Sciatic nerve (tissue), 2 donors: Measurements from ENCODE around the gene DCC. TPM values are rescaled to one million over a fixed set of nuclear protein-coding genes. Genes with fewer than 3 reads are reported as not detected.

Experiments
- ATAC-seq: fragments of 200-7000 bp; cut with Tn5 transposase; one replicate; pipeline ENCODE4 v1.9.1; 2020; ENCODE audit warnings: mild to moderate bottlenecking, moderate library complexity
- DNase-seq: peaks from one replicate; pipeline ENCODE4 v3.0.0-alpha.2; 2020; ENCODE audit warnings: low spot score
- intact Hi-C: fragments of 100-400 bp; cut with DNase I; formaldehyde crosslinking; loops from one replicate; pipeline ENCODE4 v1.14.2; 2022
- total RNA-seq: library from RNA; stranded (reverse); fragmentation: NEBNext Ultra II Directional; extraction: Animal tissue kit (Norgen Biotek cat#: 25700); gene quantifications from one replicate; pipeline ENCODE4 v1.2.1, GENCODE V29; 2021
- donor health status: DM: no; HTN: no; CAD: no.
- donor health status: DM: no; HTN: no; CAD: no.

Gene DCC
- total RNA-seq, 1 donor from 2014 or later: not detected

DNA sequence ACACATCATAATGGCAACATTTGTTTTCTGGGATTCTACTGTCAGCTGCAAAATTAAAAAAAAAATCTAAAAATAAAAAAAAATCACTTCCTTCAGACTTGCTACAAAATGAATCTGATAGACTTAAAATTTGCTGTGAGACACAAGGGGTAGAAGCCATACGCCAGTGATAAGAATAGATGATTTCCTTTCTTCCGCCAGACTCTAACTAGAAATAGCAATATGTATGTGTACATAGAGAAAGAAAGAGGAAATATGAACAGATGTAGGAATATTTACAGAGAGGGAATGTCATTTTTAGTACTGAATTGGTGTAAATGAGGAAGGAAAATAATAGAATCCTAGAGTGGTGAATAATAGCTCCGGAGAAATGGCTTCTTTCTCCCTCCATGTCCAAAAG, 574.2 kb downstream of the DCC start:
- ATAC-seq (no peak), DNase-seq (no peak)
- intact Hi-C loops: no loop called here

DNA sequence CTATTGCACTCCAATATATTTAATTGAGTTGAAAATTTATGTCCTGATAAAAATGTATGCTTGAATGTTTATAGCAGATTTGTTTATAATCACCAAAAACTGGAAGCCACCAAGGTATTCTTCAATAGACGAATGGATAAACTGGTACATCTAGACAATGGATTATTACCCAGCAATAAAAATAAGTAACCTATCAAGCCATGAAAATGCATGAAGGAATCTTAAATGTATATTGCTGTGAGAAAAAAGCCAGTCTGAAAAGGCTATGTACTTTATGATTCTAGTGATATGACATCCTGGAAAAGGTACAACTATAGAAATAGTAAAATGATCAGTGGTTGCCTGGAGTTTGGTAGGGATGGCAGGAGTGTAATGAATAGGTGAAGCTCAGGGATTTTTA, 580.7 kb downstream of the DCC start:
- intact Hi-C loops: no loop called here
- ATAC-seq (no peak), DNase-seq (no peak)

DNA sequence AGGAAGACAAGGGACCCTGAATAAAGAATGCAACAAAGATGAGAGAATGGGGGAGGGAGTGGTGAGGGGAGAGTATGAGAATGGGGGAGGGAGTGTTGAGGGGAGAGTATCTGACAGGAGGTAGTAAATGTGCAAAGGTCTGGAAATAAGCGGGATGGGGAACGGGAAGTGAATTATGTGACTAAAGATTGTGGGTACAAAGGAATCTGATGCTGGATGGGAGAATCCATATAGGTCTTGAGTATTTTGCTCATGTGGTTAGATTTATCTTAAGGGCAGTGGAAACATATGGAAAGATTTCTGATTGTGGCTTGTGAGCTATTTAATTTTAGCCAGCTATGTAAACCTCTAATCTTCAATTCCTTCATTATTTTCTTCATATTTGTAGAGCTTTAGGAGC, 593.4 kb downstream of the DCC start:
- DNase-seq (no peak), ATAC-seq (no peak)
- intact Hi-C loops: no loop called here

DNA sequence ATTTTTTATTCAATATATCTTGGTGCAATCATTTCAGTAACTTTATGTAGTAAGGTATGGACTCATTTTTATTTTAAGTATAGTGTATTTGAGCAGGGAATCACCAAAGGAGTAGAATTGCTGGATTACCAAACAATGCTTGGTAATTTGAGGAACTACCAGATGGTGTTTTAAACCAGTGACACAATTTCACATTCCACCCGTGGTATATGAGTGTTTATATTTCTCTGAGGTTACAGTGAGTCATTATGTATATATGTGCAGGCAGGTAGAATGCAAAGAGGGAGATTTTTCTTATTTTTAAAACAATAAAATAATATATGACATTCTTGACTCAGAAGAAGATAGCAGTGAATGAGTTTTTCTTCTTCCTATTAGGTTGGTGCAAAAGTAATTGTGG, 596.9 kb downstream of the DCC start:
- intact Hi-C loops: no loop called here
- no peak for DNase-seq
- ATAC-seq: no peak

DNA sequence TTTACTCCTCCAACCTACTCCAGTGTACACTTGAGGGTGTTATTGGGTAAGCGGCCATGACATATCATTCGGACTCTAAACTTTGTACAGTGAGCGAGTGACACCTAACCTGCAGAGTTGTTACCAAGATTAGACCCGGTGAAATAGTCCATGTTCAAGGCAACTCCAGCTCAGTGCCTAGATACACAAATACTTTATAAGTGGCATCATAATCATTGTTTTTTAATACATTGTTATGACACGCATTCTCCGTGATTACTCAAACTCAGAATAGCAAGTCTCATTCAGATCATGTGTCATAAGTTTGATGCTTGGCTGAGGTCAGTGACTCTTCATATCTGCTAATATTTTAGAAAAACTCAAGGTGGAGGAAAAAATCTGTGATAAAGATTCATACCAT, 597.8 kb downstream of the DCC start:
- intact Hi-C loops: no loop called here
- ATAC-seq: no peak
- no peak for DNase-seq

DNA sequence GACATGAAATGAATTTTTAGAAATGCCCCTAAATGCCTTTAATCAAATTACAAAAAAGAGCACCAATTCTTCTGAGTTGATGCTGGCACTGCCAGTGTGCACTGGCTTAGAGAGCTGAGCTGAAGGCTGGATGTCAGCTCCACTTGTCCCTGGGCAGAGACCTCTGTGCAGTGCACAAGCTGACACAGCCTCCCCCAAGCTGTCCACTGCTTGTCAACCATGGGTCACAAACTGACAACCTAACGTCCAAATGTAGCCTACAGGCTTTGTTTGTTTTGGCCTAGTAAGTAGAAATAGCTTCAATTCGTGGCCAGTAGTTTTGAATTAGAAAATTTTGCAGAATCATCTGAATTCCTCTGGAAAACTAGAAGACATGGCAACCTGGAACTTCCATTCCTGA, 605.6 kb downstream of the DCC start:
- intact Hi-C loops: no loop called here
- no peak for DNase-seq
- no peak for ATAC-seq

DNA sequence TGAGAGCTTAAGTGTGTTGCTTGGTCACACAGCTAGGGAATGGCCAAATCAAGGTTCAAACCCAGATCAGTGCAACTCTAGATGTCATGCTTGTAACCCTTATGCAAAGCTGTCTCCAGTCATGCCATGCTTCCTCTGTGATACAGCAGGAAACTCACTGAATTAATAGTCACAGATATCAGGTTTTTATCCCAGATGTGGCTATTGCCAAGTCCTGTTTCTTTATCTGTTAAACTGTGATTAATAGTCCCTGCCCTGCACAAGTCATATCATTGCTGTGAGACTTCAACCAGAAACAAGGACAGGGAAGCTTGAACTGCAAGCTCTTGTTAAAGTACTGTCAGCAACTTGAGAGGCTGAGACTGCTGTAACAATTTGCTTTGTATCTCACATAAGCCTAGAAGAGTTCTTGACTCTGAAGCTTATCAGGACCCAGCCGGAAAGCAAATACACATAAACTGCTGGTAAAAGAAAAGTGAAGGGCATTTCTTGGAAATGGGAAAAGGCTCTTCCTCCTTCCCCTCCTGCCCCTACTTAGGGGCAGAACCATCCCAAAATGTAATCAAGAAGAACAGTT, 609.0 kb downstream of the DCC start:
- ATAC-seq (no peak), DNase-seq (no peak)
- intact Hi-C loops: no loop called here

DNA sequence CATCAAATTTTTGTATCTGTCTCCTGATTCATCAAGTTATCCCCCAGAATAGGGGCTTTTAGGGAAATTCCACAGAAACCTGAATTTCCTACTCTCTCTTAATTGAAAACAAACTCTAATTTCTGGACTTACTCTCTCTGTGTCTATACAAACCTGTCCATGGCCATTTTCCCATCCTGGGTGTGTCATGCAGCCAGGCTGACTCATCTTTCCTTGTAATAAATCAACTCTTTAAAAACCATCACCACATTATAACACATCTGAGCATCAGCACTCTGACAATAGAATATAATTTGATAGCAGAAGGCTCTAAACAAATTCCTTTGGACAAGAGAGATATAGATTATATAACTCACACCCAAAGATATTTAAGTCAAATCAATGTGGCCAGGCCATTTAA, 610.2 kb downstream of the DCC start:
- intact Hi-C loops: no loop called here
- ATAC-seq (no peak), DNase-seq (no peak)

DNA sequence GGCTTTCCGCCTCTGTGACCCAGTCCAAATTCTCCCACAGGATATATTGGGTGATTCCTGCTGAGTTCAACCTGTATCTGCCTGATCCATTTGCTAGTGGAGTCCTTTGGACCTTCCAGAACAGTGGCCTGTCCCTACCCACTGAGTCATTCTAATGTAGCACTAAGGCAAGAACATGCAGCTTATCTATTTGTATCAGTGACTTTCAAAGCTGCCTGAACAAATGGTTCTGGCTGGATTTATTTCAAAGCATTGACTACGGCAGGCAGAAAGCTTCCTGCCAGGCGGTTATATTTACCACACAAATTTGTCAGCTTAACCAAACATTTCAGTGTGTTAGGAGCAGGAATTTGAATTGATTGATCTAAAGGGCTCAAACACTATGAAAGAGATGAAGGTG, 613.4 kb downstream of the DCC start:
- ATAC-seq (no peak), DNase-seq (no peak)
- intact Hi-C loops: no loop called here

DNA sequence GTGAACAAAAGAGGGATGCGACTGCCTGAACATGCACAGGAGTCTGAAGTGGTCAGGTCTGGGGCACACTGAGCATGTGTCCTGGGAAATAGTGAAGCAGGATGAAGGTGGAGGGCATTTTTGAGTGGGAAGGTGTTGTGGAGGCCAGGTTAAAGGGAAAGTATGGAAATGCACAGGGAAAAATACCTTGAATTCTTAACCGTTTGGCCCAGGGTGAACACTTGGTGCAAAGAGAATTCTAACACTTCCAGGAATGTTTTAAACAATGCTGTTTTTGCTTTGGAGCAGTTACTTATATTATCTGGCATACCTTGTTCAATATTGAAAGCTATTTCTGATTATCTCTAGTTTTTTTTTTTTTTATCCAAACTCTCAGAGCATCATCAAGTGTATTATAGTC, 623.5 kb downstream of the DCC start:
- intact Hi-C loops: no loop called here
- ATAC-seq: no peak
- DNase-seq: no peak

DNA sequence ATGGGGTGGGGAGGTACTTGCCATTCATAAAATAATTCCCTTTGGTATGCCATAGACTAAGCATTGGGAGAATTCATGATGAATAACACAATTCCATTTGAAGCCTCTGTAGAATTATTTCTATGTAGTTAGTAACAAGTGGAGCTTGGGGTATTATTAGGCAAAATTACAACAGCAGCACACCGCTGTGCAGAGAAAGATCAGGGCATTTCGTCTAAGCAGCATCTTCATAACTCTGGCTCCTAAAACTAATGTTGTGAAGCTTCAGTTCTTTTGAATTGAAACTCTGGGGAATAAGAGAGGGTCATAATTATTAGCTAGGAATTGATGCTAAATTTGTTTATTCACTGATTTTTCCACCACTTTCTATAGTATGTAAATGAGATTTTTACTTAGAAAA, 630.7 kb downstream of the DCC start:
- ATAC-seq (no peak), DNase-seq (no peak)
- intact Hi-C loops: no loop called here

DNA sequence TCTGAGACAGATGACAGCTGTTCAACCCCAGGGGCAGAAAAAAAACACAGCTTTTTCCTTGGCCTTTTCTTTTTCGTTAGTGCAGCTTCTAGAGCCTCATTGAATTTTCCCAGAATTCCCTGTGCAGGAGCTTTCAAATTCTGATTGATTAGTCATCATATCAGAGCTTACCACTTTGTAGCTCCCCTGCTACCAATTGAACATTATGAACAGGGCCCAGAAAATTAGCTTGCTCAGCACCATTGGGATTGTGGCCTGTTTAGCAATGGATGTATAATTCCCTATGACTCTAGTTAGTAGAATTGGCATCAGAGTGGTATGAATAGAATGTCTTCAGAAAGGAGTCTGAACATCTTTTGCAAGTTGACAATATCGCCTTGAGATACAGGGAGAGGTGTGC, 631.1 kb downstream of the DCC start:
- ATAC-seq (no peak), DNase-seq (no peak)
- intact Hi-C loops: no loop called here

DNA sequence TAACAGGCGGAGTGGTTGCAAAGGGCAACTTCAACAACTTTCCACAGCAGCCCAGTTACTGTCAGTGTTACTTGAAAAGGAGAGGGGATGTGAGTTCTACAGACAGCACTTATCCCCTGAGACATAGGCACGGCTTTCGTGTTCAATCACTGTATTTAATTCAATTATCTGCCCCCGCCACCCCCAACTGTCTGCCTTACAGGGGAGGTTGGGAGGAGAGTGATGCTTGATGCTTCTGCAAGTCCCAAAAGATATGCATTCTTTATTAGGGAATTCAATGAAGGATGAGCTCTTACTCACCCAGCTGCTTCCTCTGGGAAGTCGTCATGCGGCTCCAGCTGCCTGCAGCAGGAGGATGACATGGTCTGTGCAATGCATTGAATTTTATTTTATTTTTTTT, 639.9 kb downstream of the DCC start:
- ATAC-seq: no peak
- intact Hi-C loops: no loop called here

DNA sequence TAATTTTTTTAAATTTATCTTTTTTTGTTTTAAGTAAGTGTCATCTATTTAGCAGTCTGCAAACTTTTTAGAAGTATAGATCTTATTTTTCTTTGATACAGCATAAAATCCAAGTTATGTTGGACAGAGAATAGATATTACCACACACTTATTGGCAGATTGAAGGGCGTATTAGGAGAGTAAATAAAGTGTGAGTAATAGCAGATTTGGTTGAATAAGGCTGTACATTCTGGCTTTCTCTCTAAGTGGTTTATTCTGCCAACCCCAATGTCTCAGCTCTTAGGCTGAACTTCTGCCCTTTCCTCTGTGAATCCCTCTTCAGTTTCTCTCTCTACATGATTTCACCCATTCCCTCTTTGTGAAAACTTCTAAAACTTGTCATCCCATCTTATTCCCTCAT, 651.2 kb downstream of the DCC start:
- no peak for DNase-seq
- ATAC-seq: no peak
- intact Hi-C loops: no loop called here

More for the DNA sequence above, 639.9 kb downstream of the DCC start:
- no peak for DNase-seq

DNA sequence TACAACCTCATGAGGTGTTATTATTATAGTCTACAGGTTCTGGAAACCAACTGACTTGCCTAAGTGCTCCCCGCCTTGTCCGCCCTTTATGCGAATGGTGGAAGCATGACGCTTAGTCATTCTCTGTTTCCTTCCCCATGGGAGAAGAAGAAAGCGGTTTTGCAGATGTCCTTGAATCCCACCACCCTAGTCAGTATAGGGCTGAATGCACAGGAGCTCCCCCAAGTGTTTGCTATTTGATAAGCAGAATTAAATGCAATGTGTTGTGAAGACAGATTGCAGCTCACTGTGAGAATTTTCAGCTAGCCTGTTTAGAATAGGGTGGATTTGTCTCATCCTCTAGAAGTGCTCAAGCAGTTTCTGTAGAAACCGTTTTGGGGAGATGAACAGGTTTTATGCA, 652.0 kb downstream of the DCC start:
- no peak for ATAC-seq
- no peak for DNase-seq
- intact Hi-C loops: no loop called here

DNA sequence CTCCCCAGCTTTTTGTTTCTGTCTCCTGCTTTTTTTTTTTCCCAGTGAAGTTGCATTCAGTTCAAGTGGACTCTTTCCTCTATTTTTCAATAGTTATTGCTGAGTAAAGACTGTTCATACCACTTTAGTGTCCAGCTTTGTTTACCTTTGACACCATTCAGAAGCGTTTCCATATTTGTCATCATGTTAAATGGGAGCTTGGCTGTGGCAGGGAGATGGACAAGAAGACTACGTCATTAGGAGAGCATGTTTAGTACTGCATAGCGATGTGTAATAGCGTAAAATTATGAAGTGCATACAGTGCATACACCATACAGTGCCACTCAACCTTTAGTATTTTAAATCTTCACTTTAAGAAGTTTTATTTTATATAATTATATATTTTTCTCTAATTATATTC, 655.9 kb downstream of the DCC start:
- no peak for ATAC-seq
- intact Hi-C loops: no loop called here

DNA sequence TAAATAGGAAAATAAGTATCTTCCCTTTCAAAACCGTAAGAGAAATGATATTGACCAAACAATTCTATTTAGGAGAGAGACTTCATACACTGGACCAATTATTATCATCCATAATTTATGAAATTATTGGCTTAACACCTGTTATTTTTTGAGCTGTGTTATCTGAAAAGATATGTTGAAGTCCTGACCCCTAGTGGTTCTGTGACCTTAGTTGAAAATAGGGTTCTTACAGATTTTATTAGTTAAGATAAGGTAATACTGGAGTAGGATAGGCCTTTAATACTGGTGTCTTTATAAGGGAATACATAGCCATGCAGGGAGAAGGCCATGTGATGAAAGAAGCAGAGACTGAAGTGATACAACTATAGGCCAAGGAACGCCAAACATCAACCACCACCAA, 659.6 kb downstream of the DCC start:
- ATAC-seq (no peak), DNase-seq (no peak)
- intact Hi-C loops: no loop called here

More for the DNA sequence above, 655.9 kb downstream of the DCC start:
- no peak for DNase-seq

DNA sequence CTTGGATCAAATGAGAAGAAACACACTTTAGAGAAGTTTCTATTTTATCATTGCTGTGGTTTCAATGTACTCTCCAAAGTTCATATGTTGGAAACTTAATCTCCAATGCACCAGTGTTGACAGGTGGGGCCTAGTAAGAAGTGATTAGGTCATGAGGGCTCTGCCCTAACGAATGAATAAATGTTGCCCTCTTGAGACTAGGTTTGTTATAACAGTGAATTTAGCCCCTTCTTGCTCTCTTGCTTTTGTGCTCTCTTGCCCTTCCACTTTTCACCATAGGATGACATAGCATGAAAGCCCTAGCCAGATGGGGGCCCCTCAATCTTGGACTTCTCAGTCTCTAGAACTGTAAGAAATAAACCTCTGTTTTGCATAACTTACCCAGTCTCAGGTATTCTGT, 664.8 kb downstream of the DCC start:
- intact Hi-C loops: no loop called here
- DNase-seq: no peak
- no peak for ATAC-seq

DNA sequence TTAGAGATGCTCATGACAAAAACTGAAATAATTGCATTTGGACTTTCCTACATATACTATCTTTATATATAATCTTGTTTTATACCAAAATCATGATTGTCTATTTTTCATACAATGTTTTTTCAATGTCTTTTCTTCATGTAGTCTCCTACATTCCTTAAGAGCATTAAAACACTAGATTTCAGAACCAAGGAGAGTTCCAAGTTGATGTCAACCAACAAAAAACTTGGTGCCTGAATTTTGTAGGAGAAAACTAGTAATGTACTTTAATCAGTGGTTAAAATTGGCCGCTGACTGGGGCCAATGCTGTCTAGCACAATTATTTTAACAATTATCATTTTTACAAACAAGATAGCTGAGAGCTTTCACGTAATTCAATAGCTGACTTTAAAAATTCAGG, 678.8 kb downstream of the DCC start:
- ATAC-seq: no peak
- no peak for DNase-seq
- intact Hi-C loops: no loop called here

DNA sequence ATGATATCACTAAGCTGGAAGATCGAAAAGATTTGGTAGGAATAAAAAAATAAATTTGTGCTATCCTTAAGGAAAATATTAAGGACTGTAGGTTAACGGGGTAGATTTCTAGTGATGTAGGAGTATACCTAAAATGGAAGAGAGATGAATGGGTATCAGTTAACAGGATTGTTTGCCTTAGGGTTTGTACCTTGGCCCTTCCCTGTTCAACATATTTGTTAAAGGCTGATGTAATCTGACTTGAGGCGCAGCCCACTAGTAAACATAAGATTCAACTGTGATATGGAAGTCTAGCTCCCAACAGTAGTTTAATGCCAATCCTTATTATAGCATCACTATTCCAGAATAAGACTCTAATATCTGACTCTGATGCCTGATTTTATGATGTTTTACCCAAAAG, 685.2 kb downstream of the DCC start:
- ATAC-seq (no peak), DNase-seq (no peak)
- intact Hi-C loops: no loop called here

DNA sequence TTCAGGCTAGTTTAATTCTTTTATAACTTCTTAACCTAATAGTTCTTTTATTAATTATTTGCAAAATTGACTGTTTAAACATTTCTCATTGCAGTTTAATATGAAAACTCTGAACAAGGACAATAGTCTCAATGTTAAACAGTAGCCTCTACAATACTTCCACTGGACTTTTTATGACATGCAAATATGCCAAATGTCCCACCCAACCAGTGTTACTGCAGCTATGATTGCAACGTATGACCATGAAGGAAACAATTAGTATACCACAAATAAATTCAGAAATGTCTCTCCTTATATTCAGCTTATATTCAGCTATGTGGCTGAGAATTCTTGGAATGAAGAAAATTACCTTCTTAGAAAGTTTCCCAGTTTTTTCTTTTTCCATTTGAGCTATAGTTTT, 688.6 kb downstream of the DCC start:
- ATAC-seq (no peak), DNase-seq (no peak)
- intact Hi-C loops: no loop called here

DNA sequence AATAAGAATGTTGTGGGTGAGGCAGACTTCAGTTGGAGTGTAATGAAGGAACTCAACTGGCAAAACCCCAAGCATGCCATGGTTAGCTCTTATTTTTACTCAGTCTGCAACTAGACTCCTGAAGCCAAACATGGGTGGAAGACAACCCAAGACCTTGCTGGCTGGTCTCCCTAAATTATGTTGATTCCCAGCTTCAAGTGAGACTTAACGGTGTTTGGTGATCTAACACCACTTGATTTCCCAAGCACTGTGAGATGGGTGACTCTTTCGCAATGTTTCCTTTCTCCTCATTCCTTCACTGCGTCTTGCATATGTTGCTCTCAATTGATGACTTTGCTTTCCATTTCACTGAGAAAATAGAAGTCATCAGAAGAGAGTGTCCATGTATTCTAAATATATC, 693.1 kb downstream of the DCC start:
- ATAC-seq: no peak
- intact Hi-C loops: no loop called here
- no peak for DNase-seq
